Measurements from ENCODE around the gene SRRD.
"Not testable (repeated sequence)": the region's sequence is repeated elsewhere in the genome, so short reads cannot be mapped to it uniquely, and the experiment has no call there.

Gene SRRD, protein sequence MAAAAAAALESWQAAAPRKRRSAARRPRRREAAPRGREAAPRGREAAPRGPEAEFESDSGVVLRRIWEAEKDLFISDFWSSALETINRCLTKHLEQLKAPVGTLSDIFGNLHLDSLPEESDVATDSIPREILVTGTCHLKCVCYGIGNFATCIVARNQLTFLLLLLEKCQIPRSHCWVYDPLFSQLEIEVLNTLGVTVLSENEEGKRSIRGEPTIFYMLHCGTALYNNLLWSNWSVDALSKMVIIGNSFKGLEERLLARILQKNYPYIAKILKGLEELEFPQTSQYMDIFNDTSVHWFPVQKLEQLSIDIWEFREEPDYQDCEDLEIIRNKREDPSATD

GRCh38 chr22:26483439-26484359 is at the start of gene SRRD, which contains the start of gene HPS4:
Gene SRRD, plus strand, starts transcription at chr22:26483877. Its CDS starts 14 bp downstream, at chr22:26483891.
Gene HPS4, minus strand, starts transcription at chr22:26483783. Its CDS starts 2,021 bp downstream, at chr22:26481762.
- peak; percentile 100 for FAIRE-seq
- DNase-seq (ENCODE audit: low spot score): peak; percentile 99

- peak; percentile 68 for FAIRE-seq
These were observed 48.2 kb upstream of the SRRD start for GRCh38 chr22:26435327-26436093.

DNA sequence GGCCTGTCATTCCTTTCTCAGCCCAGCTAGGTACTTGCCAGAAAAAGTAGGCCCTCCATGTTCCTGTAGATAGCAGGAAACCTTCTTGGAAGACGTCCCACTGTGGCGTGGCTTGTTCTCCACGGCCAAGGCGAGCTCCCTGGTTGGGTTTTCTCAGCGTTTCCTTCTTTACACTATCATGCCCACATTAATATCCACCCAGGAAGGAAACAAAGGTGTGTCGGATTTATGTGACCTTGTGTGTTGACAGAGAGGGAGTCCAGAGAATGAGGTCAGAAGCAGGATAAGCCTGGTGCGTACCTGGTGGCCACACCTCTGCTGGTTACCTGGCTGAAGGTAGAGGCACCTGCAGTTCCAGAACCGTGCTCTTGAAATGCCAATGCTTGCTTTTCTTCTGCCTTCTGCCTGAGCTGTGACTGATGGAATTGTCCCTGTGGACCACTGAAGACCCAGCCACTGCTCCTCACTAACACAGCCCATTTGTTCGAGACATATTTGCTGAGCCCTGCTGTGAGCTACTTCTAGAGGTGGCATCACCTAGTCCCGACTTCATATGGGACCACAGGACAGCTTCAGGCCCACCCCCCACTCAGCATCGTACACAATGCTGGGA is 46.7 kb upstream of the SRRD start:
- no peak for FAIRE-seq

More at GRCh38 chr22:26435327-26436093, 48.2 kb upstream of the SRRD start:
- DNase-seq (ENCODE audit: low spot score): no peak

GRCh38 chr22:26437694-26438392 is 45.8 kb upstream of the SRRD start:
- FAIRE-seq (peak; percentile 83), DNase-seq (ENCODE audit: low spot score) (no peak)

More for the DNA sequence above, 46.7 kb upstream of the SRRD start:
- no peak for DNase-seq (ENCODE audit: low spot score)

GRCh38 chr22:26438776-26439175 is 44.9 kb upstream of the SRRD start:
- peak; percentile 84 for FAIRE-seq
- not testable (repeated sequence) for DNase-seq (ENCODE audit: low spot score)

DNA sequence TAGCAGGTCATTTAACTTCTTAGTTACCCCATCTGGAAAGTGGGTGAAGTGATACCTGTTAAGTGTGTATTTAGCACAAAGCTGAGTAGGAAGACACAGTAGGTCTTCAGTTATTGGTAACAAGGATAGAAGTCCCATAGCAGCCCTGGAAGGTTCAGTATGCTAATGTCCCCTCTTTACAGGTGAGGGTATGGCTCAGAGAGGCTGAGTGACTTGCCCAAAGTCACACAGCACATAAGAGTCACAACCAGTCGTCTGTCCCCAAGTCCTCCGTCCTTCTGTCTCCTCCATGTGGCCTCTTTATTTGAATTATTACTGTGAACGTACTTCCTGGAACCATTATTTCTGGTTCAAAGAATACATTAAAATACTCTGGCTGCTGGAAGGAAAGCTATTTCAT is 44.1 kb upstream of the SRRD start:
- peak; percentile 53 for FAIRE-seq

DNA sequence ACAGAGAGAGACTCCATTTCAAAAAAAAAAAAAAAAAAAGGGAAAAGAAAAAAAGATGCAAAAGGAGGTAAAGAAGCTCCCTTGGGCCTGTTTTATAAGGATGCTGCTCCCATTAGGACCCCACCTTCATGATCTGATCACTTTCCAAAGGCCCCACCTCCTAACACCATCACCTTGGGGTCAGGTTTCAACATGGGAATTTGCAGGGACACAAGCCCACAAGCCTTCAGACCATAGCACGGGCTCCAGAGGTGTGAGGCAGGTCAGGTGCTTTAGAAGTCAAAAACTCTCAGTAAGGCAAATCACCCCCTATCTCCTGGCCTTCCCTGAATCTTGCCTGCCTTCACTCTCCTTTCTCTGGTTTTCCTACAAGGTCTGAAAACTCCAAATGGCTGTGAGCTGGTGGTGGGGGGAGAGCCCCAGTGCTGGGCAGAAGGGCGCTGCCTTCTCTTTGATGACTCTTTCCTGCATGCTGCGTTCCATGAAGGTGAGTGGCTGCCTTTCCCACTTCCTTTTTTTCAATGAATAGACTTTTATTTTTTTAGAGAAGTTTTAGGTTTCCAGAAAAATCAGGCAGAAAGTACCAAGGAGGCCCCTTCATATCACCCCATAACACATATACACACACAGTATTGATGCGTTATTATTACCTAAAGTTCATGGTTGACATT is 41.5 kb upstream of the SRRD start:
- FAIRE-seq (peak; percentile 83), DNase-seq (ENCODE audit: low spot score) (no peak)

More for the DNA sequence above, 44.1 kb upstream of the SRRD start:
- no peak for DNase-seq (ENCODE audit: low spot score)

DNA sequence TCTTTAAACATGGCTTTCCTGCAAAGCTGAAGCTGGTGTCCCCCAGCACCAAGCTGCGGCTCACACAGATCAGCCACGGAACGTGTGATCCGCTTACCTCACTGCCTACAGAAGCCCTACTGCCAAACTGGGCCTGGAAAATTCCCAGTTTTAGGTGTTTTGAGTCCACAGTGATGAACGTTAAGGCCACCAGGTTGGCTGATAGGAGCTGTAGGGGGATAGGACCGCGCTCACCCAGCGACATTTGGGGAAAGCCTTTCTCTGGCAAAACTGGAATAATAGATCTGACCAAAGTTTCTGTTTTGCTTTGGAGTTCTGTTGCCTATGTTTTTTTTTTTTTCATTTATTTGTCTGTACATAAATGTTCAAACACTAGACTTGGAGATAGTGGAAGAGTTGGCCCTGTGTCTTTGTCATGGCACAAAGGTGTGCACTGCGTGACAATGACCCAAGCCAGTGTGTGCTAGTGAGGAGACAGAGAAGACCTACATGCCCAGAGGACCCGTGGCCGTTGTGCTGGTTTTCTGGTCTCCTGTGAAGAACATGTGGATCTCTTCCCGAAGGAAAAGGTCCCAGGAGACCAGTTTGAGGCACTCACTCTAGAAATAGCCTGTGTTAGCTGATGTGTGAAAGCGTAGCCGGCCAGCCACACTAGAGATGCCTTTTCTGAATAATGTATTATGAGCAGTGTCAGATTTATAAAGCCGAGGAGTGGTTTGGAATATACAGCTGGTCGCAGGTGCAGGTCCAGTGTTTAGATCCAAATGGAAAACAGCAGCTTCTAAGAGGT is 39.6 kb upstream of the SRRD start:
- FAIRE-seq (peak; percentile 93), DNase-seq (ENCODE audit: low spot score) (no peak)

- FAIRE-seq: no peak
These were observed 38.9 kb upstream of the SRRD start for GRCh38 chr22:26444777-26445176.

GRCh38 chr22:26445577-26446275 is 38.0 kb upstream of the SRRD start:
- peak; percentile 94 for FAIRE-seq
- no peak for DNase-seq (ENCODE audit: low spot score)

More at GRCh38 chr22:26444777-26445176, 38.9 kb upstream of the SRRD start:
- DNase-seq (ENCODE audit: low spot score): no peak

DNA sequence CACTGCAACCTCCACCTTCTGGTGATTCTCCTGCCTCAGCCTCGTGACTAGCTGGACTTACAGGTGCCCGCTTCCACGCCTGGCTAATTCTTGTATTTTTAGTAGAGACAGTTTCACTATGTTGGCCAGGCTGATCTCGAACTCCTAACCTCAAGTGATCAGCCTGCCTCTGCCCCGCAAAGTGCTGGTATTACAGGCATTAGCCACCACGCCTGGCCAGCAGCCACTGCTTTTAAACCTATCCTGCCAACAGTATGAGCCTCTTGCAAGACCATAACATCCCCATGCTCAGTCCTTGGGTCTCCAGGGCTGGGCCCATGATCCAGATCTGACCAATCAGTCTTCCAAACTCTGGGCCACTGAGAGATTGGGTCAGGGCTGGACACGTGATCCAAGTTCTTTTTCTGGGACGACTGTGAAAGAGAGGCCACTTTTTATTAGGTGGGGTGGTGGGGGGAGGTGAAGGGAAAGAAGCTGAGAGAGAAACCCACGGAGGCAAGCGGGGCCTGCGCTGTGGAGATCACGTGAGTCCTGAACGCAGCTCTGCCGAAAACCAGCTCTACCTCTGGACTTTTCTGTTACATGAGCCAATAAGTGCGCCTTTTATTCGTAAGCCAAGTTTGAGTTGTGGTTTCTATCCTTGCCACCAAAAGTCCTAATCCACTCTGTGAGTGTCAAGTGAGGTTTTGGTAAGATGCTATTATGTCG is 36.7 kb upstream of the SRRD start:
- FAIRE-seq: peak; percentile 65
- no peak for DNase-seq (ENCODE audit: low spot score)

- FAIRE-seq (peak; percentile 98), DNase-seq (ENCODE audit: low spot score) (no peak)
These were observed 35.9 kb upstream of the SRRD start for GRCh38 chr22:26447584-26448329.

DNA sequence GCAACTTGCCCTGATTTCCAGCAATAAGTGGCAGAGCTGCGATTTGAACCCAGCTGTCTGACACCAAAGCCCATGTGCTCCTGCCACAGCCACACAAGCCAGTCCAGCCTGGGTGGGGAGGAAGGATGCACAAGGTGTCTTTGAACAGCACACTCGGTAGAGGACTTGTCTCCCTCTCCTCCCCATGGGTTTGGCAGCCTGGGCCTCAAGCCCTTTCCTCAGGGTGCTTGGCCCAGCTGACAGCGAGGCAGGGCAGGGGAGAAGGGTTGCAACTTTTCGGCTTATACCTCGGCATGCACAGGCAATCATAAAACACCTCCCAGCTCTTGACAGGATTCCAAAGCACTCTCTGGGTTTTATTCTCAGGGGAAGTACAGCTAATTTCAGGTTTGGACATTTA is 35.3 kb upstream of the SRRD start:
- no peak for DNase-seq (ENCODE audit: low spot score)
- peak; percentile 69 for FAIRE-seq

DNA sequence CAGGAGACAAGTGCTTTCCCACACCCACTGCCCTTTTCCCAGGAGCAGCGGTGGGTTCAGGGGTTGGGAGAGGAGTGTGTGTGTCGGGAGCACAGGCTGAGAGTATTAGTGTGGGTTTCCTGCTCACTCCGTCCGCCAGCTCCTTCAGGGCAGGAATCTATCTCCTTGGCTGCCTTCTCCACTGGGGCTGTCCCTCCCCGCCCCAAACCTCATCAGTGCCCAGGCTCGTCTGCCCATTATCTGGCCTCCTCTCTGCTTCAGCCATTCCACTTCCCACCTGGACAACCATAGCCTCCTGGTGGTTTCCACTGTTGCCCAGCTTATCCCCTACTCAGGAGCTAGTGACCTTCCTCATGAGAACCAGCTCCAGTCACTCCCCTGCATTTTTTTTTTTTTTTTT is 34.7 kb upstream of the SRRD start:
- FAIRE-seq (no peak), DNase-seq (ENCODE audit: low spot score) (no peak)

DNA sequence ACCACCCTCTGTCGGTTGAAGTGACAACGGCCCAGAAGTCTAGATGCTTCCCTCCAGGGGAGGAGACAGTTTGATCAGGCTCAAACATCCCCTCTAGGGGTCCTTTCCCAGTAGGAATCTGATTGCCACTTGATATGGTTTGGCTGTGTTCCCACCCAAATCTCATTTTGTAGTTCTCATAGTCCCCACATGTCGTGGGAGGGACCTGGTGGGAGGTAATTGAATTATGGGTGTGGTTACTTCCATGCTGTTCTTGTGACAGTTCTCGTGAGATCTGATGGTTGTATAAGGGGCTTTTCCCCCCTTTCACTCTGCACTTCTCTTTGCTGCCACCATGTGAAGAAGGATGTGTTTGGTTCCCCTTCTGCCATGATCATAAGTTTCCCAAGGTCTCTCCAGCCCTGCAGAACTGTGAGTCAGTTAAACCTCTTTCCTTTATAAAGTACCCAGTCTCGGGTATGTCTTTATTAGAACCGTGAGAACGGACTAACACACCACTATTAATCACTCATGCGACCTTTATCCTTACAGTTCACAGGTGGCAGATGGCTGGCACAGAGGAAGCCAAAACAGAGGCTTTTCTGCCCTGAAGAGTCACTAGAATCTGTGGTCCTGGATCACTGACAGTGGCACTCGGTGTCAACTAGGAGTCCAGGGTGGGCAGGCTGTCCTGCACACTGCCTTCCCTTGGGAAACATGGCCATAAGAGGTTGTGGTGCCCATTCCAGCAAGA is 33.1 kb upstream of the SRRD start:
- no peak for DNase-seq (ENCODE audit: low spot score)
- FAIRE-seq: no peak

Data from urothelium cell line (cell line).